Measurements from ENCODE around the gene TBC1D4. TPM values are rescaled to one million over a fixed set of nuclear protein-coding genes. Genes with fewer than 3 reads are reported as not detected.

Gene TBC1D4
- total RNA-seq, 2 donors from 2014 or later = 27.6 to 56.1 TPM

DNA sequence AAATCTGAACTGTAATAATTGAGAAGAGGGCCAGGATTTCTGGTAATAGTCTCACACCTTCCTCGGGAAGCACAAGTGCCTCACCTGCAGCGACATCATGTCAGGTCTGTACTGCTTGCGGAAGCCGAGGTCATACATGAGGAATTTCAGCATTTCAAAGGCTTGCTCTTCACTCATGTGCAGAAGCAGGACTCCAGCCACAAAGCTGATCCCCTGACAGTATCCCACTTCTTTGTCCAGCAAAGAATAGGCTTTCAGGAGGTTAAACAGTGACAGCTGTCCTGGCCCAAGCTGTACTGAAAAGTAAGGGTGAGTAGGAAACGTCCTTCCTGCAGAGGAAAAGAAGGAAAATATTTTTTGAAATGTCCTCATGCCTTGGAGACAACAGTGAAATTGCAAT, 182.7 kb downstream of the TBC1D4 start:
- TF ChIP-seq POLR2A (IDR thresholded peaks at IDR 0.05) = no peak
- TF ChIP-seq, protein P1, sequence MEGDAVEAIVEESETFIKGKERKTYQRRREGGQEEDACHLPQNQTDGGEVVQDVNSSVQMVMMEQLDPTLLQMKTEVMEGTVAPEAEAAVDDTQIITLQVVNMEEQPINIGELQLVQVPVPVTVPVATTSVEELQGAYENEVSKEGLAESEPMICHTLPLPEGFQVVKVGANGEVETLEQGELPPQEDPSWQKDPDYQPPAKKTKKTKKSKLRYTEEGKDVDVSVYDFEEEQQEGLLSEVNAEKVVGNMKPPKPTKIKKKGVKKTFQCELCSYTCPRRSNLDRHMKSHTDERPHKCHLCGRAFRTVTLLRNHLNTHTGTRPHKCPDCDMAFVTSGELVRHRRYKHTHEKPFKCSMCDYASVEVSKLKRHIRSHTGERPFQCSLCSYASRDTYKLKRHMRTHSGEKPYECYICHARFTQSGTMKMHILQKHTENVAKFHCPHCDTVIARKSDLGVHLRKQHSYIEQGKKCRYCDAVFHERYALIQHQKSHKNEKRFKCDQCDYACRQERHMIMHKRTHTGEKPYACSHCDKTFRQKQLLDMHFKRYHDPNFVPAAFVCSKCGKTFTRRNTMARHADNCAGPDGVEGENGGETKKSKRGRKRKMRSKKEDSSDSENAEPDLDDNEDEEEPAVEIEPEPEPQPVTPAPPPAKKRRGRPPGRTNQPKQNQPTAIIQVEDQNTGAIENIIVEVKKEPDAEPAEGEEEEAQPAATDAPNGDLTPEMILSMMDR (IDR thresholded peaks at IDR 0.05) = no peak
- TF ChIP-seq POLR2AphosphoS5 (IDR thresholded peaks at IDR 0.05) = no peak
- WGBS = 74% methylated on average over 5 of the region's 5 CpGs
- Histone ChIP-seq H3K4me3 (no peak overlapping the region), H3K27ac (no peak overlapping the region), H3K36me3 (no peaks in the 10 kb centered on the region), H3K4me1 (replicated peaks) (no peaks in the 10 kb centered on the region), H3K9me3 (no peaks in the 10 kb centered on the region), H3K27me3 (replicated peaks; ENCODE audit: insufficient read depth) (no peaks in the 10 kb centered on the region)
- intact Hi-C loops (cut with DNase I) = no loop called here
- no peak for DNase-seq (ENCODE audit: low spot score)

DNA sequence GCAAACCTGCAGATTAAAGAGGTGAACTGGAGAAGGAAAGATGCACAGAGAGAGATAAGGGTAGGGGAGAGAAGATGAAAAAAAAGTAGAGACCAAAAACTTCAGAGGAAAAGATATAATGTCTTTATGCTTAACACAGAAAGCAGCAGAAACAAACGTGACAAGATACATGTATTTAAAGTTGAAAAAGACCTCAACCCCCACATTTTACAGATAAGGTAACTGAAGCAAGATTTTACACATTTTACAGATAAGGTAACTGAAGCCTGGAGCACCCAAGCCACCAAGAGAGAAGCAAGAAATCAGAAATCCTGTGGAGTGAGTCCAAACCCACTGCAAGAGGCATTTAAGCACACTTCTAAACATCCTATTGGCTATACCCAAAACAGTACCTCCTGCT, 185.3 kb downstream of the TBC1D4 start:
- Histone ChIP-seq H3K9me3 (no peaks in the 10 kb centered on the region), H3K36me3 (no peaks in the 10 kb centered on the region), H3K4me3 (no peak overlapping the region), H3K27me3 (replicated peaks; ENCODE audit: insufficient read depth) (no peaks in the 10 kb centered on the region), H3K4me1 (replicated peaks) (no peaks in the 10 kb centered on the region), H3K27ac (no peak overlapping the region)
- intact Hi-C loops (cut with DNase I) = no loop called here
- TF ChIP-seq, protein P1 (IDR thresholded peaks at IDR 0.05) = no peak
- TF ChIP-seq POLR2AphosphoS5 (IDR thresholded peaks at IDR 0.05) (no peak), POLR2A (IDR thresholded peaks at IDR 0.05) (no peak)
- no peak for DNase-seq (ENCODE audit: low spot score)
- 81% methylated on average over 1 of the region's 1 CpG for WGBS

DNA sequence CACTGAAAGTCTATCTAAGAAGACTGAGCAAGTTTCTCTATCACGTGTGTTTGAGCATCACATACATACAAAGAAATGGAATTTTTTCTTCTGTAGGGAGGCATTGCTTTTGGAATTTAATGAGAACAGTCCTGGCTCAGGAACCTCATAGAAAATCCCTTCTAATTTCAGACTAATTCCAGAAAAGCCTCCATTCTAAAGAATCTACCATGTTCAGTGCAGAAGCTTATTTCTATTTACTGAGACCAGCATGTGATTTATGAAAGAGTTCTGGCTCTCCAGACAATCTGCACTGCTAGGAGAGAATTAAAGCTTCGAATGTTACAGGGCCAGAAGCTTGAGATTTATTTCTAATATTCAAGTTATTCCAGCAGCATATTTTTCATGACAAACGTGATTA, 186.8 kb downstream of the TBC1D4 start:
- intact Hi-C loops (cut with DNase I) = no loop called here
- no peaks in the 10 kb centered on the region for H3K9me3 ChIP-seq
- WGBS = 61% methylated on average over 3 of the region's 3 CpGs
- H3K36me3 ChIP-seq = no peaks in the 10 kb centered on the region
- H3K27me3 ChIP-seq (replicated peaks; ENCODE audit: insufficient read depth) = no peaks in the 10 kb centered on the region
- H3K4me1 ChIP-seq (replicated peaks) = no peaks in the 10 kb centered on the region
- TF ChIP-seq POLR2AphosphoS5 (IDR thresholded peaks at IDR 0.05) = no peak
- no peak for TF ChIP-seq POLR2A (IDR thresholded peaks at IDR 0.05)
- TF ChIP-seq, protein P1 (IDR thresholded peaks at IDR 0.05) = no peak
- DNase-seq (ENCODE audit: low spot score) = no peak
- no peak overlapping the region for H3K27ac ChIP-seq
- H3K4me3 ChIP-seq = no peak overlapping the region

DNA sequence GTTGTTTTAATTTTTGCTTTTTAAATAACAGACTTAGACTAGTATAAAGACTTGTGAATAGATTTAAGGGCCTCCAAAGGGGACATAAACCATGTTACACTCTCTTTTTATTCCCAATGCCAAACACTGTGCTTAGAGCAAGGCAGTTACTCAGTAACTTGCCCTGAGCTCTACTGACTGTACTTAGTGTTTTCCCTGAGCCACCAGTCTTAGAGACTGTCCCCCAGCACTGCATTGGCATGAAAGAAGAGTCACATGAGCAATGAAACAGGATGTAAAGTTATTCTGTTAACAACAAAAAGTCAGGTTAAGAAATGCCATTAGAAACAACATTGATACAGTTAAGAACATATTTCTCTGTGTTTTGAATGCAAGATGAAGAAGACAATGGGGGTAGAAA, 187.9 kb downstream of the TBC1D4 start:
- Histone ChIP-seq H3K27ac (no peak overlapping the region), H3K4me3 (no peak overlapping the region), H3K4me1 (replicated peaks) (no peaks in the 10 kb centered on the region), H3K36me3 (no peaks in the 10 kb centered on the region), H3K27me3 (replicated peaks; ENCODE audit: insufficient read depth) (no peaks in the 10 kb centered on the region), H3K9me3 (no peaks in the 10 kb centered on the region)
- no peak for DNase-seq (ENCODE audit: low spot score)
- TF ChIP-seq POLR2AphosphoS5 (IDR thresholded peaks at IDR 0.05) (no peak), POLR2A (IDR thresholded peaks at IDR 0.05) (no peak)
- TF ChIP-seq, protein P1 (IDR thresholded peaks at IDR 0.05) = no peak
- intact Hi-C loops (cut with DNase I) = no loop called here

DNA sequence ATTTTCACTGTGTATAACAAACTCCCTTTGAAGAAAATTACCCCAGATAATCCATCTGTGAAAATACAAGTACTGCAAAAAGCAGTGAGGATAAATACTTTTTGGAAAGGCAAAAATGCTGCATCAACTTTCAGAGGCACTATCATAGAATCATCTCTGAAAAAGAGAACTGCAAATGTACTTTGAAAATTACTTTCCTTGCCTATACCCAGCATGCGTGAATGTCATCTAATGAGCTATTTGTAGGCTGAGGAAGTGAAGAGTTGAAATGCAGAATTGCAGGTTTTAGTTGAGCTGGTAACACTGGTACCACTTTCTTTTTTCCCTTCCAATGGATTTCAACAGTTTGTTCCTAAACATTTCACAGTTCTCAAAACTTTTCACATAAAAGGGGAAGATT, 196.7 kb downstream of the TBC1D4 start:
- TF ChIP-seq, protein P1 (IDR thresholded peaks at IDR 0.05) = no peak
- TF ChIP-seq POLR2A (IDR thresholded peaks at IDR 0.05) (no peak), POLR2AphosphoS5 (IDR thresholded peaks at IDR 0.05) (no peak)
- no peaks in the 10 kb centered on the region for H3K36me3 ChIP-seq
- no peaks in the 10 kb centered on the region for H3K9me3 ChIP-seq

More for the DNA sequence above, 196.7 kb downstream of the TBC1D4 start:
- Histone ChIP-seq H3K27ac (no peak overlapping the region), H3K27me3 (replicated peaks; ENCODE audit: insufficient read depth) (no peaks in the 10 kb centered on the region), H3K4me1 (replicated peaks) (no peaks in the 10 kb centered on the region), H3K4me3 (no peak overlapping the region)
- no peak for DNase-seq (ENCODE audit: low spot score)
- 86% methylated on average over 1 of the region's 1 CpG for WGBS
- intact Hi-C loops (cut with DNase I) = no loop called here

Measured in prostate gland (tissue), 2 donors.